NCI-H2196 (cell line): ENCODE data around the gene DNAH14.
"Not testable (repeated sequence)": the region's sequence is repeated elsewhere in the genome, so short reads cannot be mapped to it uniquely, and the experiment has no call there.

Experiments
- DNase-seq: peaks from one replicate; lab custom pipeline; 2025; ENCODE audit not compliant: unreplicated experiment; lab: John Stamatoyannopoulos, UW

DNAH14 gene

DNA sequence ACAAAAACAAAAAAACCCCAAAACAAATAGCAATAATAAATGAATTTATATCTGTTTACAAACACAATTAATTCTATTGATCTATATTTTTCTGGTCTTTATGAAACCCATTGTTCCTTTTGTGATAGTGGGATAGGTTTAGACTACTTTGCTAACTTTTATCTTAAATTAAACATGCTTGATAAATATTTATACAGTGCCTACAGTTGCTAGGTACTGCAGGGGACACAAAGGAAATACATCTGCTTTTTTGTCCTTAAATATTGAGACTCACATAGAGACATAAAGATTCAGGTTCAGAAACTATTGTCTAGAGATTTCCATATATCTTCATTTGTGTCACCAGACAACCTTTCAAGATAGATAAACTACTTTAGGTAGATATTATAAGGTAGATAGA is 8.5 kb upstream of the DNAH14 start:
- no peak for DNase-seq

DNA sequence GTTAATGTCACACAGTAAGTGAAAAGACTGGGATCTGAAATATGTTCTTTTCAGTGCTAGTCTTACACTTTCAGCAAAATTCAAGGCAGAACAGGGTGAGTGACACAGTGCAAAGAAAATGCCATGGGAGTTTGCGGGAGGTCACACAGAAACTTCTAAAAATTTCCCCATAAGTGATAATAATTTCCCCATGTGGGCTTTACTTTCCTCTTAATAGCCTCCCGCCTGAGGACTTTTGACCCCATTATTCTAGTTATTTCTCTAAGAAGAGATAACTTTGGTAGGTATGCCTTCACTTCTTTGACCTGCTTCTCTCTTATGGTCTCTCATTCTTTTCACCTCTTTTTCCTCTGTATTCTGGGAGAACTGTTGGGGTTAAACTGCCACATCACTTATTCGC is 8.1 kb upstream of the DNAH14 start:
- DNase-seq = no peak

DNA sequence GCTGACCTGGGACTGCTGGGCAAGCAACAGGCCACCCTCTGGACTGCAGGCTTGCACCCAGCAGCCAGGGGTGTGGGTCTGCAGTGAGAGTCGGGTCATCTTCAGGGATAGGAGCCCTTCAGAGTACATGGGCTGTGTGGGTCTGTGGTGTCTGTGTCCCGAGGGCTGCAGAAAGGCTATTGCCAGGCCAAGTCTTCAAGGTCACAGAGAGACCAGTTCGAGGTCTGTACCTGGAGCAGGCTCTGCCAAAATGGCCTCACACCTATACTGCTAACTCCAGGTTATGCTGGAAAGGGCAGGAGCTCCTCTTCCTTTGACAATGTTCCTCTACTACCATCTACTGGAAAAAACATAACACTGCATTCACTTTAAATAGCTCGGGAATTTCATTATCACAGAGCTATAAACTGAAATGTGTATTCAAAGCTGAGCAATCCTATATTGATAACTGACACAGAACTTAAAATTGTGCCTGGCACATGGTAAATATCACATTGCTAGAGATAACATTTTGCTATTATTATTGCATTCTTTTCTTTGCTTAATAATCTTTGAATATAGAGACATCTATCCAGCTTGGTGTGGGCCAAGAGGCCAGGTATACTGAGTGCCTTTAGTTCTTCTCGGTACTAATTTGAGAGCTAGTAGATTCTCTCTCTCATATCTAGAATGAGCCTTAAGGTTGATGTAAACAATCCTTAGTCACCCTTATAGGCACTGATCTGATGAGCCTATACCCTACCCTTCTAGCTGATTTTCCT is 6.9 kb upstream of the DNAH14 start:
- peak; percentile 44 for DNase-seq

DNA sequence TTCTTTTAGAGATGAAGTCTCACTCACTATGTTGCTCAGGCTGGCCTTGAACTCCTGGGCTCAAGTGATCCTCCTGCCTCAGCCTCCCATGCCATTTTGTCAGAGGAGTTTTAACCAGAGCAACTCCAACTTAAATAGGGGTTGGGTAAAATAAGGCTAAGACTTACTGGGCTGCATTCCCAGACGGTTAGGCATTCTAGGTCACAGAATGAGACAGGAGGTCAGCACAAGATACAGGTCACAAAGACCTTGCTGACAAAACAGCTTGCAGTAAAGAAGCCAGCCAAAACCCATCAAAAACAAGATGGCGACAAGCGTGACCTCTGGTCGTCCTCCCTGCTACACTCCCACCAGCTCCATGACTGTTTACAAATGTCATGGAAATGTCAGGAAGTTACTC is 5.7 kb upstream of the DNAH14 start:
- DNase-seq = no peak

DNA sequence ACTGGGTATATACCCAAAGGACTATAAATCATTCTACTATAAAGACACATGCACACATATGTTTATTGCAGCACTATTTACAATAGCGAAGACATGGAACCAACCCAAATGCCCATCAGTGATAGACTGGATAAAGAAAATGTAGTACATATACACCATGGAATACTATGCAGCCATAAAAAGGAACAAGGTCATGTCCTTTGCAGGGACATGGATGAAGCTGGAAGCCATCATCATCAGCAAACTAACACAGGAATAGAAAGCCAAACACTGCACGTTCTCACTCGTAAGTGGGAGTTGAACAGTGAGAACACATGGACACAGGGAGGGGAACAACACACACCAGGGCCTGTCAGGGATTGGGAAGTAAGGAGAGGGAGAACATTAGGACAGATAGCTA is 1.8 kb upstream of the DNAH14 start:
- not testable (repeated sequence) for DNase-seq

DNA sequence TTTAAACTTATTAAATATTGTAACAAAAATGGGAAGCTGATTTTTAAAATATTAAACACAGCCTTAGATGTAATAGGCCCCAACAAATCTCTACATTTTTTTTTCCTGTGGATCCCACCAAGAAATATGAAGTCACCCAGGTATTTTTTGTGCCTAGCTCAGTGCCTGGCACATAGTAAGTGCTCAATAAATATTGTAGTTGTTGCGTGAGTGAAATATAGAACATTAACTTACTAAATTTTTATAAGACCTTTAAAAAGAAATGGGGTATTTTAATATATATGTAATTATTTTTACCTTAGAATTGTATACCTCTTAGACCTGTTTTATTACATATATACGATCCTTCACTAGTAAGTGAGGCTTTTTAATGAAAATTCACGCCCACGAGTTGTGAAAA is 569 bp upstream of the DNAH14 start:
- DNase-seq = no peak

DNA sequence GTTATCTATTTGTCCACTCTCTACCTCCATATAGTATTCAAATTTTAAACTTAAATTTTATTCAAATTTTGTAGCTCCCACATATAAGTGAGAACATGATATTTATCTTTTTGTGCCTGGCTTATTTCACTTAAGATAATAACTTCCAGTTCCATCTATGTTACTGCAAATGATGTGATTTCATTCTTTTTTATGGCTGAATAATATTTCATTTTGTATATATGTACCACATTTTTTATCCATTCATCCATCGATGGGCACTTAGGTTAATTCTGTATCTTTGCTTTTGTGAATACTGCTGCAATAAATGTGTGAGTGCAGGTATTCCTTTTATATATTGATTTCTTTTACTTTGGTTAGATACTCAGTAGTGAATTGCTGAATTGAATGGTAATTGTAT is 2.1 kb downstream of the DNAH14 start:
- DNase-seq = no peak

DNA sequence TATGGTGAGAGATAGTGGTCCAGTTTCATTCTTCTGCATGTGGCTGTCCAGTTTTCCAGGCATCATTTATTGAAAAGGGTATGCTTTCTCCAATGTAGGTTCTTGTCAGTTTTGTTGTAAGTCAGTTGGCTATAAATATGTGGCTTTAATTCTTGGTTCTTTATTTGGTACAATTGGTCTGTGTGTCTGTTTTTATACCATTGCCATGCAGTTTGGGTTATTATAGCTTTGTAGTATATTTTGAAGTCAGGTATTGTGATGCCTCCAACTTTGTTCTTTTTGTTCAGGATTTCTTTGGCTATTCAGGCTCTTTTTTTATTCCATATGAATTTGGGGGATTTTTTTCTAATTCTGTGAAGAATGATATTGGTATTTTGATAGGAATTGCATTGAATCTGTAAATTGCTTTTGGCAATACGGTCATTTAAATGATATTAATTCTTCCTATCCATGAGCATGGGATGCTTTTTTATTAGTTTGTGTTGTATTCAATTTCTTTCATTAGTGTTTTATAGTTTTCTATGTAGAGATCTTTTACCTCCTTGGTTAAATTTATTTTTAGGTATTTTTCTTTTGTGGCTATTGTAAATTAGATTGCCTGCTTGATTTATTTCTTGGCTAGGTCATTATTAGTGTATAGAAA is 3.3 kb downstream of the DNAH14 start:
- DNase-seq = no peak

DNA sequence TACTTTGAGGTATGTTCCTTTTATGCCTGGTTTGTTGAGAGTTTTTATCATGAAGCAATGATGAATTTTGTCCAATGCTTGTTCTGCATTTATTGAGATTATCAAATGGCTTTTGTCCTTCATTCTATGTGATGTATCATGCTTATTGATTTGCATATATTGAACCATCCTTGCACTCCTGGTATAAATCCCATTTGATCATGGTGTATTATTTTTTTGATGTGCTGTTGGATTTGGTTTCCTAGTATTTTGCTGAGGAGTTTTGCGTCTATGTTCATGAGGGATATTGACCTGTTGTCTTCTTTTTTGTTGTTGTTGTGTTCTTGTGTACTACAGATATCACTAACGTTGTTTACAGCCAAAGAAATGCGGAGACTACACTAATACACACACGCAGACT is 4.1 kb downstream of the DNAH14 start:
- no peak for DNase-seq

DNA sequence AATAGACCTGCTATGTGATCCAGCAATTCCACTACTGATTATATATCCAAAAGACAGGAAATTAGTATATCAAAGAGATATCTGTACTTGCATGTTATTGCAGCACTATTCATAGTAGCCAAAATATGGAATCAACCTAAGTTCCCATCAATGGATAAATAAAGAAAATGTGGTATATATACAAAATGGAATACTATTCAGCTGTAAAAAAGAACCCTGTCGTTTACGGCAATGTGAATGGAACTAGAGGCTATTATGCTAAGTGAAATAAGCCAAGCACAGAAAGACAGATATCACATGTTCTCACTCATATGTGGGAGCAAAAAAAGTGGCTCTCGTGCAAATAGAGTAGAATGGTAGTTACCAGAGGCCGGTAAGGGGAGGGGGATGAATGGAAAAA is 9.2 kb downstream of the DNAH14 start:
- DNase-seq = no peak

DNA sequence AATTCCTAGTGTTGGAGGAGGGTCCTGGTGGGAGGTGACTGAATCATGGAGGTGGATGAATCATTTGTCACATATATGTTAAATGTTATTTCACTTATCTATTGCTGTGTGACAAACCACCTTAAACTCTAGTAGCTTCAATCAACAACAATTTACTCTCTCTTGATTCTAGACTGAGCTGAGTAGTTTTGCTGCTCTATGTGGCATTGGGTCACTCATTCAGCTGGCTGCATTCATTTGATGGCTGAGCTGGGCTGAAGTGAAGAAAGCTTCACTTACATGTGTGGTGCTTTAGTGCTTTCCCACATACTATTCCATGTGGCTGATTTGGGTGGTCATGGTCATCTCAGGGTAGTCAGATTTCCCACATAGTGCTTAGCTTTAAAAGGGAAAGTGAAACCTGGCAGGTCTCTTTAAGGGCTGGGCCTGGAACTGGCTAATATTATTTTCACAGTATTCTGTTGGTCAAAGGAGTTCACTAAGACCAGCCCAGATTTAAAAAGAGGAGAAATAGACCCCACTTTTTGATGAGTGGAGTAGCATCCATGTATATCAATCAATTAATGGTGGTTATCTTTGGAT is 10.5 kb downstream of the DNAH14 start:
- no peak for DNase-seq

DNA sequence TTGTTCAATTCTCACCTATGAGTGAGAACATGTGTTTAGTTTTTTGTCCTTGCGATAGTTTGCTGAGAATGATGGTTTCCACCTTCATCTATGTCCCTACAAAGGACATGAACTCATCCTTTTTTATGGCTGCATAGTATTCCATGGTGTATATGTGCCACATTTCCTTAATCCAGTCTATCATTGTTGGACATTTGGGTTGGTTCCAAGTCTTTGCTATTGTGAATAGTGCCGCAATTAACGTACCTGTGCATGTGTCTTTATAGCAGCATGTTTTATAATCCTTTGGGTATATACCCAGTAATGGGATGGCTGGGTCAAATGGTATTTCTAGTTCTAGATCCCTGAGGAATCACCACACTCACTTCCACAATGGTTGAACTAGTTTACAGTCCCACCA is 11.3 kb downstream of the DNAH14 start:
- not testable (repeated sequence) for DNase-seq

DNA sequence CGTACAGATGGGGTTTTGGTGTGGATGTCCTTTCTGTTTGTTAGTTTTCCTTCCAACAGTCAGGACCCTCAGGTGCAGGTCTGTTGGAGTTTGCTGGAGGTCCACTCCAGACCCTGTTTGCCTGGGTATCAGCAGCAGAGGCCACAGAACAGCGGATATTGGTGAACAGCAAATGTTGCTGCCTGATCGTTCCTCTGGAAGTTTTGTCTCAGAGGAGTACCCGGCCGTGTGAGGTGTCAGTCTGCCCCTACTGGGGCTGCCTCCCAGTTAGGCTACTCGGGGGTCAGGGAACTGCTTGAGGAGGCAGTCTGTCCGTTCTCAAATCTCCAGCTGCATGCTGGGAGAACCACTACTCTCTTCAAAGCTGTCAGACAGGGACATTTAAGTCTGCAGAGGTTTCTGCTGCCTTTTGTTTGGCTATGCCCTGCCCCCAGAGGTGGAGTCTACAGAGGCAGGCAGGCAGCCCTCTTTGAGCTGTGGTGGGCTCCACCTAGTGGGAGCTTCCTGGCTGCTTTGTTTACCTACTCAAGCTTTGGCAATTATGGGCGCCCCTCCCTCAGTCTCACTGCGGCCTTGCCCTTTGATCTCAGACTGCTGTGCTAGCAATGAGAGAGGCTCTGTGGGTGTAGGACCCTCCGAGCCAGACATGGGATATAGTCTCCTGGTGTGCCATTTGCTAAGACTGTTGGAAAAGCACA is 16.3 kb downstream of the DNAH14 start:
- DNase-seq = not testable (repeated sequence)

DNA sequence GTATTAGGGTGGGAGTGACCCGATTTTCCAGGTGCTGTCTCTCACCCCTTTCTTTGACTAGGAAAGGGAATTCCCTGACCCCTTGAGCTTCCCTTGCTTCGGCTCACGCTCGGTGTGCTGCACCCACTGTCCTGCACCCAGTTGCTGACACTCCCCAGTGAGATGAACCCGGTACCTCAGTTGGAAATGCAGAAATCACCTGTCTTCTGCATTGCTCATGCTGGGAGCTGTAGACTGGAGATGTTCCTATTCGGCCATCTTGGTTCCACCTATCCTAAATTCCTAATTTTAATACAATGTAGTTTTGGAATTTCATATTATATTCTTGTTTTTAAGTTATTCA is 16.8 kb downstream of the DNAH14 start:
- not testable (repeated sequence) for DNase-seq

DNA sequence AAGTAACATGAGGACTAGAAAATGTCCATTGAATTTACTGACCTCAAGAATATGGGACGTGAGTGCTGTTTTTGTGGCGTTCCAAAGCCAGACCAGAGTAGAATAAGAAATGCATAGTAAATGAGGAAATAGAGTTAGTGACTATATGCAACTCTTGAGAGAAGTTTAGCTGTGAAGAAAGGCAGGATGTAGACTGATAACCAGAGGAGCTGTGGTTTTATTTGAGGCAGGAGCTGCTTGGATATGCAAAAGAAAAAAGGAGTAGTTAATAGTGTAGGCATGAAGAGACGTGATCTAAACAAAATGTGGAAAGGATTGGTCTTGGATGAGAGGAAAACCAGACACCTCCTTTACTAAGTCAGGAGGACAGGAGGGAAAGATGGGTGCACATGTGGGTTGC is 28.2 kb downstream of the DNAH14 start:
- DNase-seq = no peak

DNA sequence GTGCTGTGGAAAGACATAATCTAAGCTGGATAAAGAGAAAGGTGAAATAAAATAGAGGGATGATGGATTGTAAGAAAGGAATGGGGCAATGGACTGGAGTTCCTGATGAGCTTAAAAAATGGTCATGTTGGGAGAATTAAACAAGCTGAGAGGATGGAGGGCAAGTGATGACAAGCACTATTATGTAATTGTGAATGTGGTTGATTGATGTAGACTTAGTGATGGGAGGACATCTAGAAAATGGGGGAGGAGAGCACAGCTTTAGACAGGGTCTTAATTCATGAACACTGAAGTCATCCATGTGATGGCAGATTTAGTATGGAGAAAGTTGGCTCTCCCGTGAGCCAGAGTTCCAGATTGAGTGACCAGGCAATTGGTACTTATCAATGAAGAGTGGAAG is 29.0 kb downstream of the DNAH14 start:
- DNase-seq = no peak

DNA sequence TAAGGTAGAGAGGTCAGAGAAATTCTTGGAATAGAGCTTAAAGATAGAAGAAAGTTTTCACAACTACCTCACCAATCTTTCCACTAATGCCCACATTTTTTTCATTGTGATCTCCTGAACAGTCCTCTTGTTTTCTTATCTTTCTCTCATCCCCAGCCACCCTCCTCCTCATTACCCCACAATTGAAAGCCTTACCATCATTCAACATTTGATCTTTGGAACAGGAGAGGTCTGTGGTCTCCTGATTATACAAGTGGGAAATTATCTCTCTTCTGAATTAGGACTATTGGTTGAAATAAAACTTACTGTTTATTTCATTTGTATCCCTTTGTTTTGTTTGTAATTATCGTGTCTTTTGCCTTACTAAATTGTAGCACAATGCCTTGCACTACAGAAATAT is 29.6 kb downstream of the DNAH14 start:
- no peak for DNase-seq

DNA sequence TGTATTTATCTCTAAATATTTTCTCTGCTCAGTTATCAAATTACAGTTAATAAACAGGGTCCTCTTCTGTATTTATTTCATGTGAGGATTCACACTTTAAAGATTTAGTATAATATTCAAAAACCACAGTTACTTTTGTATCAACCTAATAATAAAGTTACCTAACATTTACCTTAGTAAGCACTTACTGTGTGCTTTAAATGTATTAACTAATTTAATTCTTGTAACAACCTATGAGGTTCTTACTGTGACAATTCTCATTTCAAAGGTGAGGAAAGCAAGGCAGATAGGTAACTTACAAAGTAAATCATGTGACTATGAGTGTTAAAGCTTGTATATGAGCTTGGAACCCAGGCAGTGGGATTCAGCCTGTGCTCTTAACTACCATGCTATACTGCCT is 30.2 kb downstream of the DNAH14 start:
- no peak for DNase-seq

DNA sequence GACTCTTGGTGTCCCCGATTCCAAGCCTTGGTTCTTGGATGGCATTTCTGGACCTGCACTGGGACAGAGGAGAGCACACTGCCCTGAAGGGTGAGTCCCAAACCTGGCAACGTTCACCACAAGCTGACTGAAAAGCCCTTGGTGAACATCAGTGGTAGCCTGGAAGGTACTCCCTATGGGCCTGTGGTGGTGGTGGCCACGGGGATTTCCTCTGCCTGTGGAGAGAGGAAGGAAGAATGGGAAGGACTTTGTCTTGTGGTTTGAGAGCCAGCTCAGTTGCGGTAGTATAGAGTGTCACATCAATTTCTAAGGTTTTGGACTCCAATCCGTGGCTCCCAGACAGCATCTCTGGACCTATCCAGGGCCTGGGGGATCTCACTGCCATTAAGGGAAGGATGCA is 50.7 kb downstream of the DNAH14 start:
- no peak for DNase-seq

DNA sequence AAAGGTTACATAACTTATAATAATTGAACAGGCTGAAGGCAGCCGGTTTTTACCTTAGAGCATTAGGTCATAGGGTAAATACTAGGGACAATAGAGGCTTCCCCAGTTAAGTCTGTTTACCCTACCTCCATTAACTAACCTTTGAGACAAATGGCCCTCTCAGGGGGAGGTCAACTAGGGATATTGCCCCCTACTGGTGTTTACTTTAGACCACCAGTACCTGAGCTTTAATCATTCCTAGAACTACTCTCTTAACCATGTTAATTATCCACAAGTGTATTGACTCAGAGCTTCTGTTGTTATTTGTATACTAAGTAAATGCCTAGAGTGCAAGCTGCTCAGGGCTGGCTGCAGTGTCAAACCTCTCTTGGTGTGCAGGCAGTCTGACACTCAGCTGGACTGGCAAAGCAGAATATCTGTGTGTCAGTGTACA is 52.5 kb downstream of the DNAH14 start:
- not testable (repeated sequence) for DNase-seq

DNA sequence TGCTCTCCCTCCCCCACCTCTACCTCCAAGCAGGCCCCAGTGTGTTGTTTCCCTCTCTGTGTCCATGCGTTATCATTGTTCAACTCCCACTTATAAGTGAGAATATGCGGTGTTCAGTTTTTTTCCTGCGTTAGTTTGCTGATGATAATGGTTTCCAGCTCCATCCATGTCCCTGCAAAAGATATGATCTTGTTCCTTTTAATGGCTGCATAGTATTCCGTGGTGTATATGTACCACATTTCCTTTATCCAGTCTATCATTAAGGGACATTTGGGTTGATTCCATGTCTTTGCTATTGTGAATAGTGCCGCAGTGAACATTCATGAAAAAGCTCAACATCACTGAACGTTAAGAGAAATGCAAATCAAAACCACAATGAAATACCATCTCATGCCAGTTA is 58.6 kb downstream of the DNAH14 start:
- DNase-seq = no peak

DNA sequence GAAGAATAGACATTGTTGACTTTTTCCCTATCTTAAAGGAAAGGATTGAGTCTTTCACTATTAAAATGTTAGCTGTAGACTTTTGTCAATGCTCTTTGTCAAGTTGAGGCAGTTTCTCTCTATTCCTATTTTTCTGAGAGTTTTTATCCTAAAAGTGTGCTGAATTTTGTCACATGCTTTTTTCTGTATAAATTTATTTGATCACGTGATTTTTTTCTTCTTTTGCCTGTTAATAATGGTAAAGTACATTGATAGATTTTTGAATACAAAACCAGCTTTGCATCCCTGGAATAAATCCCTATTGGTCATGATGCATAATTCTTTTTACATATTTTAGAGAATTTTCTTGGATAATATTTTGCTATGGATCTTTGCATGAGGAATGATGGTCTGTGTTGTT is 60.1 kb downstream of the DNAH14 start:
- DNase-seq = no peak
